Measurements from ENCODE around the gene LRRC42.
"Not testable (repeated sequence)": the region's sequence is repeated elsewhere in the genome, so short reads cannot be mapped to it uniquely, and the experiment has no call there.

LRRC42 gene

GRCh38 chr1:53971718-53972117 lies 25.6 kb downstream of the LRRC42 start:
- DNase-seq = no peak

- no peak for DNase-seq
Observed at GRCh38 chr1:53975861-53976260, 29.7 kb downstream of the LRRC42 start.

- DNase-seq = peak; percentile 98
Observed at GRCh38 chr1:53979712-53980450, 33.7 kb downstream of the LRRC42 start.

DNA sequence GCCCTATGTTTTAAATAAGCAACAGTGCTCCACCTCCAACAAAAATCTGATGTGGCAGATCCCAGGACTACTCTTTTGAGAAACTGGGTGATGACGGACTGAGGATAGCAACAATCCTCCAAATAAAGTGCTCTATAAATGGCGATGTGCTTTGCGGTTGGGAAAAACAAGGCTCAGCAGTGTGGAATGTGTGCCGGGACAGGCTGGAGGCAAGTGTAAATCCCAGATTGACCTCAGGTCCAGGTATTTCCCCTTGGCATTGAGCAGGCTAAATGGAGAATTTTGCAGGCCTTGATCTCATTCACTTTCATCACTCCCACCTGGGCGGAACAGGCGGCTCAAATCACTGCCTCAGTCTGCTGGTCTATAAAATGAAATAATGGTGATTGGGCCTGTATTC lies 35.1 kb downstream of the LRRC42 start:
- no peak for DNase-seq

- peak; percentile 38 for DNase-seq
Observed at GRCh38 chr1:53982034-53982762, 36.0 kb downstream of the LRRC42 start.

DNA sequence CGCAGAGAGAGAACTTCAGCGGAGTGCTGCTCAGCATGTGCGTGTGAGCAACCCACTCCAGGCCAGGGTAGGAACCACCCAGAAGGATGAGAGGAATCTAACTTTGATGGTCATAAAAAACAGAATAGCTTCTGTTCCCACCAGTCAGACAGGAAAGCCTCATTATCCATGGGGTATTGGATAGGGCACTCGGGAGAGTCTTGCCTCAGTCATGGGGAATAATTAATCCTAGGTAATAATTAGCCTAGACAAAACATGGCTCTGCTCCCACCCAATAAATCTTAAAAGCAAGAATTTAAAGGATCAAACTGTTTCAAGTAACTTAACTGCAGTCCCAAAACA lies 36.6 kb downstream of the LRRC42 start:
- DNase-seq = no peak

- DNase-seq = no peak
Observed at GRCh38 chr1:53984726-53985125, 38.6 kb downstream of the LRRC42 start.

- DNase-seq = no peak
Observed at GRCh38 chr1:53986458-53986857, 40.3 kb downstream of the LRRC42 start.

DNA sequence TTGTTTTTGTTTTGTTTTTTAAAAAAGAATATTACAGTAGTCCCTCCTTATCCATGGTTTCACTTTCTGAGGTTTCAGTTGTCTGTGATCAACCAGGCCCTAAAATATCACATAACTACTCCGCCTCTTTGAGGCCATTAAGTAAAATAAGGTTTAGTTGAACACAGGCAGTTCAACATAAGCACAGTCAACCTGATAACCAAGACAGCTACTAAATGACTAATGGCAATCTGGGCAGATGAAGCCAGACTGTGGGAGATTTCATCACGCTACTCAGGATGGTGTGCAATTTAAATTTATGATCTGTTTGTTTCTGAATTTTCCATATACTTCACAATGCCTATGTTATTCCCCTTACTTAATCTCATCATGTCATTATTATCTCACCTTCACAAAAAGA lies 41.7 kb downstream of the LRRC42 start:
- peak; percentile 20 for DNase-seq

DNA sequence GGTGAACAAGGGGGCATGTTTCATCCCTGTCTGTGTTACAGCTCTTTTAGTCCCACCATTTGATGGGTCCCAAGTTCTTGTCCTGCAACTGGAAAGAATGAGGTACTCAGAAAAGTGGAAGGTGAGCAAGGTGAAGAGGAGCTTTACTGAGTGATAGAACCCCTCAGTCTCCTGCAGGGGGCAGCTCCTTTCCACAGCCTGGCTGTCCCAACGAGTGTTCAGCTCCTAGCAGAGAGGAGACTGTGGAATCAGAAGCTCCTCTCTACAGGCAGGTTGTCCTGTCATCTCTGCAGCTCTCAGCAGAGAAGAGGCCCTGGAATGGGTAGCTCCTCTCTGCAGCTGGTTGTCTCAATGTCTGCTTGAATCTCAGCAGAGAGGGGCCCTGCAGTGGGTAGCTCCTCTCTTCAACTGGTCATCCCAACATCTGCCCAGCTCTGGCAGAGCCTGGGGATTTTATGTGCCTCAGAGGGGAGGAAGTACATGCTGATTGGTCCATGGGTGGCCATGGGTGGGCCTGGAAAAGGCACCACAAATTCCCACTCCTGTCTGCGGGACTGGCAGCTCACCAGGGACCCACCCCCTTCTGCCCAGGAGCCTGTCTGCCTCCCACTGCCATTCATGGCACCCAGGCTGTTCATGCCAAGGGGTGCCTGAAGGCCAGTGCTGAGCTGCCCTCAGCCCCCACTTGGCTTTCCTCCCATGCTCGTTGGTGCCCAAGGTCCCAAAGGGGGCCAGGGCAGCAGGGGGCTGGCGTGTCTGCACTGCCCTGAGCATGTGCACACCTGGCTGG lies 46.1 kb downstream of the LRRC42 start:
- no peak for DNase-seq

DNA sequence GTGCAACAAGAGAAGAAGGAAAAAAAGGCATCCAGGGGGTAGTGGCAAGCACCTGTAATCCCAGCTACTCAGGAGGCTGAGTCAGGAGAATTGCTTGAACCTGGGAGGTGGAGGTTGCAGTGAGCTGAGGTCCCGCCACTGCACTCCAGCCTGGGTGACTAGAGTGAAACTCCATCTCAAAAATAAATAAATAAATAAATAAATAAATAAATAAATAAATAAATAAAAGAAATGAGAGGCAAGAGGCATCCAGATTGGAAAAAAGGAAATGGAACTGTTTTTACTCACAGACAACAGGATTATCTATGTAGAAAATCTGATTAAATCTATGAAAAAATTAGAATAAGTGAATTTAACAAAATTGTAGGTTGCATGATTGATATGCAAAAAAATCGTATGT lies 48.4 kb downstream of the LRRC42 start:
- DNase-seq = not testable (repeated sequence)

DNA sequence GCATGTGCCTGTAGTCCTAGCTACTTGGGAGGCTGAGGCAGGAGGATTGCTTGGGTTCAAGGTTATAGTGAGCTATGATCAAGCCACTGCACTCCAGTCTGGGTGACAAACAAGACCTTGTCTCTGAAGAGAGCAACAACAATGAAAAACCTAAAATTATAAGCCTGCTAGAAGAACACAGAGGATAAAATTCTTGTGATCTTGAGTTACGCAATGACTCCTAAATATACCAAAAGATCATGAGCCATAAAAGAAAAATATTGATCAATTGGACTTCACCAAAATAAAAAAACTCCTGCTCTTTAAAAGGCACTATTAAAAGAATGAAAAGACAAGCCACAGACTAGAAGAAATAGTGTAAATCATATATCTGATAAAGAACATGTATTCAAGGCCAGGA lies 49.5 kb downstream of the LRRC42 start:
- DNase-seq = no peak

DNA sequence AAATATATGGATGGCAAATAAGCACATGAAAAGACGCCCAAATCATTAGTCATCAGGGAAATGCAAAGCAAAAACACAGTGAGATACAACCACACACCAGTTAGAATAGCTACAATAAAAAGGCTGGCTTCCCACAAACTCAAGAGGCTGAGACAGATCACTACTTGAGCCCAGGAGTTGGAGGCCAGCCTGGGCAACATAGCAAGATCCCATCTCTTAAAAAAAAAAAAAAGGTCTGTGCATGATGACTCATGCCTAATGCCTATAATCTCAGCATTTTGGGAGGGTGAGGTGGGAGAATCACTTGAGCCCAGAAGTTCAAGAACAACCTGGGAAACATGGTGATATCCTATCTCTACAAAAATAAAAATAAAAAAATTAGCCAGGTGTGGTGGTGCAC lies 52.1 kb downstream of the LRRC42 start:
- no peak for DNase-seq

DNA sequence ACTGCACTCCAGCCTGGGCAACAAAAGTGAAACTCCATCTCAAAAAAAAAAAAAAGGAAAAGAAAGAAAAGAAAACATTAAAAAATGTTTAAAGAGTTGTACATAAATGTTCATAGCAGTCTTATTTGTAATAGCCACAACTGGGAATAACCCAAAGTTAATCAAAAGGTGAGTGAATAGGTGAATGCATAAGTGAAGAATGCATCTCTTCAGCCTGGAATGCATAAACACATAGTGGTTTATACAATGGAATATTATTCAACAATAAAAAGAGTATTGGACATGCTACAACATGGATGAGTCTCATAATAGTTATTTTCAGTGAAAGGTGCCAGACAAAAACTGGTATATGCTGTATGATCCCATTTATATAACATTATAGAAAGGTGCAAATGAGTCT lies 53.8 kb downstream of the LRRC42 start:
- no peak for DNase-seq

GRCh38 chr1:54001591-54001990 lies 55.4 kb downstream of the LRRC42 start:
- no peak for DNase-seq

- no peak for DNase-seq
Observed at GRCh38 chr1:54002544-54003248, 56.5 kb downstream of the LRRC42 start.

- DNase-seq = no peak
Observed at GRCh38 chr1:54003249-54003646, 57.1 kb downstream of the LRRC42 start.

- not testable (repeated sequence) for DNase-seq
Observed at GRCh38 chr1:54003750-54004480, 57.8 kb downstream of the LRRC42 start.

- DNase-seq = no peak
Observed at GRCh38 chr1:54004481-54005049, 58.4 kb downstream of the LRRC42 start.

- DNase-seq = no peak
Observed at GRCh38 chr1:54006508-54006907, 60.4 kb downstream of the LRRC42 start.

DNA sequence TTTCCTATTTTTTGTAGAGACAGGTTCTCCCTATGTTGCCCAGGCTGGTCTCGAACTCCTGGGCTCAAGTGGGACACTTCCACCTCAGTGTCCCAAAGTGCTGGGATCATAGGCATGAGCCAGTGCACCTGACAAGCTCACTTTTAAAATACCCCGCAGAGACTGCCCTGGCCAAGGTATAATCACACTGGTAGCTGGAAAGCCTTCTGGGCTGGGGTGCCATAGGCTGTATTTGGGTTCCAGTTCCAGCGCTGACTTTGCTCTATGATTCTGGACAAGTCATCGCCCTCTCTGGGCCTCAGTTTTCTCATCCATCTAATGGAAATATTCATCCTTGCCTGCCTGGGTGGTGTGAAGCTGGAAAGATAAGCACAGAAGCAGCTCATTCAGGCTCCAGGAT lies 61.5 kb downstream of the LRRC42 start:
- no peak for DNase-seq

DNA sequence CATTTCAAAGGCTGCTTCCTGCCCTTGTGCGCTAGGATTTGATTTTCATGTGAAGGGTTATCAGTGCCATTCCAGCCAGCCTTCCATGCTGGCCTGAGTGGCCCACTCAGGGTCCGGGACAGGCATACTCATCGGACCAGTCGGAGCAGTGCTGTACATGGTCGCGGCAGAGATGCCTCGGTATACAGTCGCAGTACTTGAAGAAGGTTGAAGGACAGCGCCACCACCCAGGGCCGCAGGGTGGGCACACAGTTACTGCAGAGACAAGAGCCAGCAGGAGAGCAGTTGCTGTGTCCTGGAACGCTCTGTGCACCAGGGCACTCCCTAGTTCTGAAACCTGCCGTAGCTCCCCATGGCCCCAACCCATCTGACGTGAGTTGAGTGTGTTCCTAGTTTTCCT lies 62.7 kb downstream of the LRRC42 start:
- DNase-seq = no peak
